Prostate gland (tissue), 2 donors: ENCODE results near the gene LPP. TPM values are rescaled to one million over a fixed set of nuclear protein-coding genes. Genes with fewer than 3 reads are reported as not detected.

ENCODE experiments used
- DNase-seq: peaks from one replicate; pipeline ENCODE4 v3.0.0-alpha.2; 2019; ENCODE audit warnings: low spot score
- H3K27ac ChIP-seq, 2 donors: fragments of 200-600 bp; sonication (generic); 2 replicates each; pipeline ENCODE4 v1.5.1; 2017 to 2019
- H3K27me3 ChIP-seq: fragments of 200-600 bp; sonication (generic); replicated peaks from 2 replicates; pipeline ENCODE4 v1.5.1; 2019; ENCODE audit not compliant: insufficient read depth
- H3K36me3 ChIP-seq, 2 donors: fragments of 200-600 bp; sonication (generic); 1 replicate in 1 of 2; 2 replicates in 1 of 2; pipeline versions ENCODE4 v1.5.1 to v1.8.1; 2017 to 2019
- H3K4me1 ChIP-seq: fragments of 200-600 bp; sonication (generic); replicated peaks from 2 replicates; pipeline ENCODE4 v1.5.1; 2019
- H3K4me3 ChIP-seq, 2 donors: fragments of 200-600 bp; sonication (generic); 2 replicates each; pipeline ENCODE4 v1.5.1; 2017 to 2019
- H3K9me3 ChIP-seq: fragments of 200-600 bp; sonication (generic); 2 replicates; pipeline ENCODE4 v1.5.1; 2017
- CTCF ChIP-seq, 4 experiments: fragments of 200-600 bp in 2 of 4; fragments of 450-650 bp in 2 of 4; sonication (generic) in 2 of 4; IDR thresholded peaks; 1 replicate in 3 of 4; 2 replicates in 1 of 4; pipeline ENCODE4 v1.5.1; 2016 to 2019; ENCODE audit warnings: antibody characterized with exemption in 4 of 4, mild to moderate bottlenecking in 2 of 4, moderate library complexity in 2 of 4
- POLR2A ChIP-seq: fragments of 450-650 bp; IDR thresholded peaks from one replicate; pipeline ENCODE4 v1.6.1; 2016; ENCODE audit warnings: antibody characterized with exemption, mild to moderate bottlenecking
- POLR2AphosphoS5 ChIP-seq: sonication (generic); formaldehyde crosslinking; IDR thresholded peaks from one replicate; pipeline ENCODE4 v1.6.1; 2017; ENCODE audit warnings: antibody characterized with exemption
- WGBS: methylation state at CpG from one replicate; pipeline ENCODE4 v1.1.5; 2018; 5-methylcytosine and 5-hydroxymethylcytosine counted together
- intact Hi-C: fragments of 100-400 bp; cut with DNase I; formaldehyde crosslinking; loops from one replicate; pipeline ENCODE4 v1.14.2; 2022
- total RNA-seq, 2 donors: library from RNA; depleted of rRNA; stranded (reverse); fragments of >200 nt; gene quantifications; one replicate each; pipeline ENCODE4 v1.1.0, GENCODE V29; 2016

LPP gene
- total RNA-seq, 2 donors from 2014 or later: 219 to 248 TPM

DNA sequence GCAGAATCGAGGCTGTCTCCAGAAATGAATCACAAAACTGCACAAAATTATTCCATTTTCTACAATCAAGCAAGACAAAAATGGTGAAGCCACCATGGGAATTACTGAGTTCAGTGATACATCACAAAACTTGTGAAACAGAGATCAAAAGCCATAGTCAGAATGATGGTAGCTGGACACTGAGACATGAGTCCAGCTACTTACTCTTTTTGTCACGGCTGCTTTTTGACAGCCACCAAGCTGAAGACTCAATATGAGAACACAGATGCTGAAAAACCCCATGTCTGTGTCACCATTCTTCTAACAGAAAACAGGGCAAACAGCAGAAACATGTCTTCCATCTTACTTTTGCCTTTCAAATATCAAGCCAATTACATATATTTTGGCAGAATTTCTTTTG lies 237.6 kb downstream of the LPP start:
- TF ChIP-seq CTCF (IDR thresholded peaks at IDR 0.05) (no peak), POLR2AphosphoS5 (no peak), POLR2A (no peak)
- Histone ChIP-seq H3K36me3 (no peaks in the 10 kb centered on the region), H3K4me3 (no peak overlapping the region), H3K4me1 (no peaks in the 10 kb centered on the region), H3K27ac (no peak overlapping the region), H3K9me3 (no peaks in the 10 kb centered on the region), H3K27me3 (no peaks in the 10 kb centered on the region)
- DNase-seq: no peak
- intact Hi-C loops: no loop called here
- WGBS: 89% methylated on average over 2 of the region's 2 CpGs

- no peak overlapping the region for H3K27ac ChIP-seq
- no peak for DNase-seq
- H3K4me3 ChIP-seq: no peak overlapping the region
- H3K9me3 ChIP-seq: no peaks in the 10 kb centered on the region
- no peaks in the 10 kb centered on the region for H3K4me1 ChIP-seq
- no peaks in the 10 kb centered on the region for H3K27me3 ChIP-seq
- 94% methylated on average over 4 of the region's 4 CpGs for WGBS
- no peaks in the 10 kb centered on the region for H3K36me3 ChIP-seq
- intact Hi-C loops: no loop called here
- TF ChIP-seq POLR2A: no peak
- TF ChIP-seq CTCF (IDR thresholded peaks at IDR 0.05): no peak
- TF ChIP-seq POLR2AphosphoS5: no peak
Observed at GRCh38 chr3:188392076-188392475, 238.1 kb downstream of the LPP start.

DNA sequence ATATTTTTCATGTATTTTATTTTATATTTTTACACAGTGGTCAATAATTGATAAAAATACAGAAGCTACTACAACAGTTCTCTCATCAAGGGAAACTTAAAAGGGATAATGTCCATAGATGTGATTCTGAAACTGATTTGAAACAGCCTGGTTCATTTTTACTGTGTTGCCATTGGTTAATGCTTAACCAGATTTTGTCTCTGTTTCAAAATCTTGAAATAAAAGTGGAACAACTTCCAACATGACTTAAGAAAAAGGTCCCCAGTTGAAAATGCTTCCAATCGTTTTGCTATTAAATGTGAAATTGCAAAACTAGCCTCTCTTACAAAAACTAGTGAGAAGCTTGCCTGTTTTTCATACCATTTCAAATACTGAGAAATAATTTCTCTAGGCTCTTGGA lies 240.7 kb downstream of the LPP start:
- no peaks in the 10 kb centered on the region for H3K27me3 ChIP-seq
- no peak for DNase-seq
- no peaks in the 10 kb centered on the region for H3K9me3 ChIP-seq
- TF ChIP-seq POLR2AphosphoS5 (no peak), POLR2A (no peak), CTCF (IDR thresholded peaks at IDR 0.05) (no peak)
- H3K27ac ChIP-seq: no peak overlapping the region
- H3K4me1 ChIP-seq: no peaks in the 10 kb centered on the region
- no peak overlapping the region for H3K4me3 ChIP-seq
- no peaks in the 10 kb centered on the region for H3K36me3 ChIP-seq
- intact Hi-C loops: no loop called here
- WGBS: 29% methylated on average over 1 of the region's 1 CpG

- Histone ChIP-seq H3K27ac (no peak overlapping the region), H3K9me3 (no peaks in the 10 kb centered on the region), H3K36me3 (no peaks in the 10 kb centered on the region), H3K27me3 (no peaks in the 10 kb centered on the region), H3K4me1 (peaks cover 3% of the 10 kb centered on the region), H3K4me3 (no peak overlapping the region)
- no peak for DNase-seq
- no peak for TF ChIP-seq POLR2A
- no peak for TF ChIP-seq CTCF (IDR thresholded peaks at IDR 0.05)
- no peak for TF ChIP-seq POLR2AphosphoS5
- intact Hi-C loops: no loop called here
- 40% methylated on average over 2 of the region's 2 CpGs for WGBS
Observed at GRCh38 chr3:188396251-188396650, 242.3 kb downstream of the LPP start.

DNA sequence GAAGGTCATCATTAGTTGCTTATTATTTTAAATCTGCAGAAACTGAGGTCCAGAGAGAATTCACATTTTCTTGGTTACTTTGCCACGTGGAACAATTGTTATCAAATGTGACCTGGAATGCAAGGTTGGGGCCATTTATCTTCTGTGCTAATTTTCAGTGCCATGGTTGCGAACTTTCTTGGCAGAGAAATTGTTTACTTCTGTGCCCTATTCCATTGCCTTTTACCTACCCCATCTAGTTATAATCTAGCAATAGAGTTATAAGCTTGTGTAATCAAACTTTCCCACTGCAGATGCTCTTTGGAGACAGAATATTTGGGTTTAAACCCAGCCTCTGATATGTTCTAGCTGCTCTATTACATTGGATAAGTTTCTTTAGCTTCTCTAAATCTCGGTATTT lies 242.9 kb downstream of the LPP start:
- TF ChIP-seq CTCF (IDR thresholded peaks at IDR 0.05) (no peak), POLR2A (no peak), POLR2AphosphoS5 (no peak)
- Histone ChIP-seq H3K4me1 (peaks cover 3% of the 10 kb centered on the region), H3K4me3 (no peak overlapping the region), H3K36me3 (no peaks in the 10 kb centered on the region), H3K27ac (peak overlapping the region; percentile 19 to 33), H3K27me3 (no peaks in the 10 kb centered on the region), H3K9me3 (no peaks in the 10 kb centered on the region)
- no peak for DNase-seq
- WGBS: 53% methylated on average over 3 of the region's 3 CpGs
- intact Hi-C loops: no loop called here
